NCI-H524 (cell line): ENCODE results near the gene TRAPPC12.
"Not testable (repeated sequence)": the region's sequence is repeated elsewhere in the genome, so short reads cannot be mapped to it uniquely, and the experiment has no call there.

Source experiments
- DNase-seq, 2 experiments: peaks; one replicate each; lab custom pipeline; 2025; lab: John Stamatoyannopoulos, UW

Gene TRAPPC12

DNA sequence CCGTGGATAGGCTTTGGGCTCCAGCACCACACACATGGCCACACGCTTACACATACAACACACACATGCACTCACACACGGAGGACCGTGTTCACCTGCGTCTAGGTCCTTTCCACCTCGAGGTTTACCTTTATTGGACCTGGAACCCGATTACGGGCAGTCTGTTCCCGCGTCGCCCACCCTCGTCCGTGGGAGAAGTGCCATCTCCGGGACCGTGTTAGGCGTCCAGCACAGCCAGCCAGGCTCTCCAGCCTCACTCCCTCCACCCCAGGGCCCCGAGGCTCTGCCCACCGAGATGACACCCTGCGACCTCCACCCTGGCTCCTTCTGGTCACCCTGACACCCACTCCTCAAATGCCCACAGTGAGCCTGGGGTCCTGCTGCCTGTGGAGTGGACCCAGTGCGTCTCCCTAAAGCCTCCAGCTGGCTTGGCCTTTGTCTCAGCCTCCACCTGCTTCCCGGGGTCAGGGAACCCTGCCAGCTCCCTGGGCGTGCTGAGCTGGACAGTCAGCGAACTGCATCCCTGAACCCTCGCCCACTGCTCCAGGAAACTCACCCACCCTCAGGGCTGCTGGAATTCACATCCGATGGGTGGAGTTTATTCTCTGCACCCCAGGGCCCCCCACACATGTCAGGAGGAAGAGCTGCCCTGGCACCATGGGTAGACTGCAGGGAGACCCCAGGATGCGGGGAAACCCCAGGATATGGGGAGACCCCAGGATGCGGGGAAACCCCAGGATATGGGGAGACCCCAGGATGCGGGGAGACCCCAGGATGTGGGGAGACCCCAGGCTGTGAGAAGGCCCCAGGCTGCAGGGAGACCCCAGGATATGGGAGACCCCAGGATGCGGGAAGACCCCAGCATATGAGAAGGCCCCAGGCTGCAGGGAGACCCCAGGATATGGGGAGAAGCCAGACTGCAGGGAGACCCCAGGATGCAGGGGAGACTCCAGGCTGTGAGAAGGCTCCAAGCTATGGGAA is 106.8 kb downstream of the TRAPPC12 start:
- DNase-seq: no peak

DNA sequence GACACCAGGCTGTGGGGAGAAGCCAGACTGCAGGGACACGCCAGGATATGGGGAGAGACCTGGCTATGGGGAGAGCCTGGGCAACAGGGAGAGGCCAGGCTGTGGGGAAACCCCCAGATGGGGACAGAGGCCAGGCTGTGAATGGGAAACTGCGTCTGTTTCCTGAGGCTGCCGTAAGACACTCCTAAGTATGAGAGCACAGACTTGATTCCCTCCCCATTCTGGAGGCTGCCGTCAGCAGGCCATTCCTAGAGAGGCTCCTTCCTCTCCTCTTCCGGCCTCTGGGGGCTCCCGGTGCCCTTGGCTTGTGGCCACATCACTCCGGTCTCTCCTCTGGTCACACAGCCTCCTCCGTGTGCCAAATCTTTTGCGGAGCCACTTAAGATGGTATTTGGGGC is 107.5 kb downstream of the TRAPPC12 start:
- DNase-seq: no peak

DNA sequence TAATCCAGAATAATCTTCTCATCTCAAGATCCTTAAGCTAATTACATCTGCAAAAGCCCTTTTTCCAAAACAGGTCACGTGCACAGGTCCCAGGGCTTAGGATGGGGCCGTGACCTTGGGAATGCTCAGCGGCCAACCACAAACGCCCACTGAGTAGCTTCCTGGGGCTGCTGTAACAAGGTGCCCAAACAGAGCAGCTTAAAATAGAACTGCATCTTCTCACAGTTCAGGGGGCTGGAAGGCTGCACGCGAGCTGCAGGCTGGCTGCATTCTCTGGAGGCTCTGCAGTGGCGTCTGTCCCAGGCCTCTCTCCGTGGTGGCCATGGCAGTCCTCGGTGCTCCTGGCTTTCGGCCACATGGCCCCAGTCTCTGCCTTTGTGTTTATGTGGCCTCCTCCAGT is 107.9 kb downstream of the TRAPPC12 start:
- no peak for DNase-seq

DNA sequence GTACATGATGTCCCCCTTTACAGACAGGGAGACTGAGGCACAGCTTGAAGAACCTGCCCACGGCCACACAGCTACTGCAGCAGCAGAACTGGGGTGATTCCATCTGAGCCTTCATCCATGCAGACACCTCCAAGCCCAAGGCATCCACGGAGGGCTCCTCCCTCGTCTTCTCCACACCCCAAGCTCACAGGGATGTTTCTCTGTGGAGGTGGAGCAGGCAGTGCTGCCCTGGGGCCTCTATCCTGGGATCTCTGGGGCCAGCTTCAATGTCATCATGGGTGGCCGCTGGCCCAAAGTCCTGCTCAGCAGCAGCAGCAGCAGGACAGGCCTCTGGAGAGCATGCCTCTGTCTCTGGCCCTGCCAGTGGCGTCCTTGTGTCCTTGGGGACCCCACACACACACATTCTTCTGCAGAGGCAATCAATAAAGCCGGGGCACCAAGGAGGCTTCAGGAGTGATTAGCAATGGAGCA is 108.6 kb downstream of the TRAPPC12 start:
- DNase-seq: no peak

DNA sequence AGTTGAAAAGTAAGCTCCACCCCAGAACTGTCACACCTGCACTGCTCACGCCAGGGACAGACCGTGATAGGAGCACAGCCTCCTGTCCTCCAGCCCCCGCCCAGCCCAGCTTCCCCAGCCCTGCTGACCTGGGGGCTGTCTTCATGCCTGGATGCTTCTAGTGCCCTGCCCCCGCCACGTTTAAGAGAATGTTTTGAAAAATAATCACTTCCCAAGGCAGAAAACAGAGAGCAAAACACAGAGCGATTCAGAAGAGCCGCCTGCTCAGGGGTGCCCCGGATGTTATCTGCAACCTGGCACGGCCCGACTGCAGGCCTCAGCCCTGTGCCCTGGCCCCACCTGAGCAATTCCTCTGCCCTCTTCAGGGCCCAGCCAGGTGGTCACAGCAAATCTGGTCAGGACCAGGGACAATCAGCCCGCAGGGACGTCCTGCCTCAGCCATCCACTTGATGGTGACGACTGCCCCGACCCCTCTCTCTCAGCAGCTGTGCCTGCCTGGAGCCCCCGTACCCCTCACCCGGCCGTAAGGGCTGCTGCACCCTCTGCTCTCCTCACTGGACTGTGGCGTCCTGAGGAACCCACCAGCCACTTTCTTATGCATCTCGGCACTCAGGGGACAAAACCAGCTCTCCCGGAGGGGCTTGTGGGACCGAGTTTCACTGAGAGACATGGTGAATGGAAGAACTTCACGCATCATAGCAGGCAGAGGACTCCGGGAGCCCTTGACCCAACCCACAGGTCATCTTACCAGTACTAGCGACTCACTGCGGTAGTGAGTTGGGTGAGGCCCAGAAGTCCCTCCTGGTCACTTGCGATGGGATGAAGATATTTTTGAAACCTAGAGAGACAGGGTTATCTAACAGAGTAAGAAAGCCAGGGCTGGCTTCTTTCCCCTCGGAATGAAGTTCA is 109.6 kb downstream of the TRAPPC12 start:
- no peak for DNase-seq

DNA sequence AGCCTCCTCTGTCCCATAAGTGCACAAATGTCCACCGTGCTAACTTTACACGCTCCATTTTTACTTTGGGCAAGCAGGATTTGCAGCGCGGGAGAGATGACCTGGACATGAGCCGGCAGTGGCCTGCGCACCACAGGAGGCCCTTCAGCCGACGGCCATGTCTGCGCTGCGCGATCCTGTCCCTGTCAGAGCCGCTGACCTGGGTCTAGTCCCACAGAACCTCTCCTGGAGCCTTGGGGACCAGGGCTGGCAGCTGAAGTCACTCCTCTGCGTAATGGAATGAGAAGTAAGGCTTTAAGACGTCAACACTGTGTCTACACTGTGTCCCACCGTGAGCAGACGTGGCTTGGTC is 110.2 kb downstream of the TRAPPC12 start:
- no peak for DNase-seq

DNA sequence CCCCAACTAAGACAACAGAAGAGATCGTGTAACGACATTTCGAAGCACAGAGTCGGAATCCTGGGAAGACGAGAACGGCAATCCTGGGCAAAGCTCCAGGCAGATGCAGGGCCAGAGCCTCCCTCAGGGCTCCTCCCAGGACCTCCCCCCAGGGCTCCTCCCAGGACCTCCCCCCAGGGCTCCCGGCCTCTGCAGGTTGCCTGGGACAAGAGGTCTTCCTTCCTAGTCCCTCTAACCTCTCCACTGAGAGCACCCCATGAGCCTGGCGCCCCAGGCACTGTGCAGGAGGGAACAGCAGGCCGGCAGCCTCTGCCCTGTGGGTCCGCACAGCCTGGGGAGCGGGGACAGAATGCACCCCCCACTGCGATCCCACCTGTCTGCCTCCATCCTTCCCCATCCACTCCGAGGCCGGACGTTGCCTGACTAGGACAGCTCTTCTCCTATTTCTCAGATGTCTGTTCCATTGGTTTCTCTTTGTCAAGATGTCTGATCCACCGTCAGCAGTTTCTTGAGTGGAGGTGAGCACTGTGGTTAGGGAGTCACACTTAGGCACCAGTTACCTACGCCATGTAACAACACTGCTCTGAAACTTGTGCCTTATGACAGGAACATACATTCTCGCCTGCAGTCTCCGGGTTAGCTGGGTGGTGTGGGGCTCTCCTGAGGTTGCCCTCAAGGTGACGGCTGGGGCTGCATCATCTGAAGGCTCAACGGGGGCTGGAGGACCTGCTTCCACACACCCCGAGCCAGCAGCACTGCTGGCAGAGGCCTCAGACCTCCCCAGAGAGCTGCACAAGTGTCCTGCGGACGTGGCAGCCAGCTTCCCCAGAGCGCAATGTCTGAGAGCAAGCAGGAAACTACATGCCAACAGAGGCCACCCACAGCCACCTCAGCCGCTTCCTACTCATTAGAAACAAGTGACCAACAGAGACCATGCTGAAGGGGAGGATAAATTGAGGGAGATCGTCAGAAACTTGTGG is 111.0 kb downstream of the TRAPPC12 start:
- DNase-seq: no peak

DNA sequence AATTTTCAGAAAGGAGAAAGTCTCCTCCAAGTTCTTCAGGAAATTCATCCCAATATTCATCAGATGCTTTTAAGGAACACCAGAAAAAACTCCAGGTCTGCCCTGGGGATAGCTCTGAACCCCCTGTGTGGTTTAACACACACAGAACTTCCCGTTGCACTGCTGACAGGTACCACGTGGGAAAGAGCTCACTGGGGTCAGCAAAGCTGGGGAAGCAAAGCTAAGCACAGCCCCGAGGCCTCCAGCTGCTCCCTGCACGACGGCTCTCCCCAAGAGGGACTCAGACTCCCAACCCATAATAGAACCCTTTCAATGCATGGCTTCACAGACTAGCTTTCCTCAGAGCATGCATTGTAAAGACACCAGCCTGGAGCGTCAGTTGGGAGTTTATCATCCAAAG is 111.8 kb downstream of the TRAPPC12 start:
- no peak for DNase-seq

DNA sequence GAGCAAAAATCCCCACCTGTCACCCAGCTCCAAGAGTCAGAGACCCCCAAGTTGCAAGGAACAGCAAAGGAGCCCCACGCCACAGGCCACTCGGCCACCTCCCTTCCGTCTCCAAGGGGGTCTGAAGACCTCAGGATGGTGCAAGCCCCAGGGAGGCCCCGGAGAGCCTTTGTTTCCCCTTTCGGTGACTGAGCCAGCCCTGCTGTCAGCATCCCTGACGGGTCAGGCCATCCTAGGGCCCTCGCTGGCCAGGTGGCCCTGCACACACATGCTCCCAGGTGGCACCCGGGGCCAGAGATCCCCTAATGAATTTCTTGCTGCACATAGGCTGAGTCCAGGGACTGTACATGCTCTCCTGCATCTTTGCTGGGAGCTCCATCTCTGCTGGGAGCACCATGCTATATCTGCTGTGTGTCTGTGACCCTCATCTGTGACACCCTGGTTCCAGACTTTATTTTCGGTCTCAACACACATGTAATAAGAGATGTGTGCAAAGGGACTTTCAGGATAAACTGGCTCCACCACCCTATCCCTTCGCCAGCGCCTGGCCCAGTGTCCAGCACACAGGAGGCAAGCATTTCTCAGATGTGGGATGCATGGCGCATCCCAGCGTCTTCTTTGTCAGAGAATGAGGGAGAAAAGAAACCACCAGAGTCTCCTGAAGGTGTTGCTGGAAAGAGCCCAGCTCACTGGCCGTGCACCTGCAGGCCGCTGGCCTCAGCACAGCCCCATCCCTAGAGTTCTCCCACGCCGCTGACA is 112.4 kb downstream of the TRAPPC12 start:
- no peak for DNase-seq

DNA sequence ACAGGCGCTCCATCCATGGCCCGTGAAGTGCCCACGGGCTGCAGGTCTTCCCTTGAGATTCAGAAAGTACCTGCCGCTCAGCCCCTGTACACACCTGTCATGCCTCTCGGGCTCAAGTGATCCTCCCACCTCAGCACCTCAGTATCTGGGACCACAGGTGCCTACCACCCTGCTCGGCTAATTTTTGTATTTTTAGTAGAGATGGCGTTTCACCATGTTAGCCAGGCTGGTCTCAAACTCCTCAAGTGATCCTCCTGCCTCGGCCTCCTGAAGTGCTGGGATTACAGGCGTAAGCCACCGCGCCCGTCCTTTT is 112.9 kb downstream of the TRAPPC12 start:
- not testable (repeated sequence) for DNase-seq

DNA sequence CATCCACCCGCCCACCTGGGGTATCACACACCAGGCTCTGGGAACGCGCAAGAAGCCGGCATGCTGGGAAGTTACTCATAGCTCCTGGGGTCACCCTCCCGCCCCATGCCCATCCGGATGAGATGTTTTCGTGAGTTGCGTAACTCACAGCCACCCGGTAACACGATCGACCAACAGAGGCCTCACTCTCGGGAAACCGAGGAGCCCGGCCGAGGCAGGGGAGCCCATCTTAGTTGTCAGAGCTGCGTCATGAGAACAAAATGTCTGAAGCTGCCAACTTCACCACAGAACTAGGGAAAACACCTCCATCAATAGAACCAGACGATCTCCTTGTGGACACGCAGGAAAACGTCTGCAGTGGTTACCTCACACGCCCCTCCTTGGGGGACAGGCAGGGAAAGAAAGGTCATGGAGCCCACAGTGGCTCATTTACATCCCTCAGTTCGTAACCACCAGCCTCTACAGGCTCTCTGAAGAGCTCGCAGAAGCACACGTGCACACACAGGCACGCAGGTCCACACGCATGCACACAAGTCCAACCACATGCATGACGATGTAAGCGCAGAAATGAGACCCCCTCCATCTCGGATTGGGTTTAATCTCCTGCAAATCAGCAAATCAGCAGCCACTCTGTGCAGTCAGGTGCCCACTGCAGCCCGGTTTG is 113.6 kb downstream of the TRAPPC12 start:
- no peak for DNase-seq

DNA sequence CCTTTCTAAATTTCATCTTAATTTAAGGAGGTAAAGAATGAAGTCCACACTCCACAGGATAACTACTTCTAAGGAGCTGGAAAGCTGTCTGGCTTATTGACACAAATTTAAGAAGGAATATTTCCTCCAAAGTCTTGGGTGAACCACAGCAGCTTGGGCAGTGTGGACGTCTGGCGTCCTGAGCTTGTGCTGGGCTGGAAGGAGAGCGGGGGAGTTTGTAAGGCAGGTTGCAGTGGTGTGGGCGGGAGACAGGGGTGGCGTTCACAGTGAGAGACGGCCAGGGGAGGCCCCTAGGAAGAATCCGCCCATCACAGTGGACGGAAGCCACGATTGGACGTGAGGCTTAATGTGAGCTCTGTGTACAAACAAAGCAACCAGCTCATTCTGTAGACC is 114.1 kb downstream of the TRAPPC12 start:
- no peak for DNase-seq

DNA sequence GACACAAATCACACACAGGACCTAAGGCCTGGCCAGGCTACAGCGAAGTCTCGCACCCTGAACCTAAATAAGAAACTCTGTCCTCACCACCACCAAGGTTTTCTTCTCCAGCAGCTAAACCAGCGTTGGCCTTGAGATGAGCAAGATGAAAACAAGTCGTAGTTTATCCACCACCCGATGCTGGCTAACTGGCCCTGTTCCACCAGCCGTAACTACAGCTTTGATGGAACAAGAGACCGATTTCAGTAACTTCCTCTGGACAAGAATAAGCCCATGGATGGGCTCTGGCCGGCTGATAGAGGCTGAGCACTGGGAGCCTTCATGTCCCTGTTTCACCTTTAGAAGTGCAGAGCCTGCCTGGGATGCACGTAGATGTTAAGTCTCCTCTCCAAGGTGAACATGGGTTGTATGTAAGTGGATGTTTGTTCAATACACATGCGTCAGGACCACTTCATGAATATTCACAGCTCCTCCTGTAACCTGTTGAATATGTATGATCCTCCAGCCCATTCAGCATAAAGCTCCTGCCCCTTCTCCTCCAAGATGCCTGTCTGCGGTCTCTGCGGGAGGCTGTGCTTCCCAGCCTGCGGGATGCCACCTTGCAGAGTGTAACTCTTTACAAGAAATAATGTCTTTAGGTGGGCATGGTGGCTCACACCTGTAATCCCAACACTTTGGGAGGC is 115.6 kb downstream of the TRAPPC12 start:
- no peak for DNase-seq

DNA sequence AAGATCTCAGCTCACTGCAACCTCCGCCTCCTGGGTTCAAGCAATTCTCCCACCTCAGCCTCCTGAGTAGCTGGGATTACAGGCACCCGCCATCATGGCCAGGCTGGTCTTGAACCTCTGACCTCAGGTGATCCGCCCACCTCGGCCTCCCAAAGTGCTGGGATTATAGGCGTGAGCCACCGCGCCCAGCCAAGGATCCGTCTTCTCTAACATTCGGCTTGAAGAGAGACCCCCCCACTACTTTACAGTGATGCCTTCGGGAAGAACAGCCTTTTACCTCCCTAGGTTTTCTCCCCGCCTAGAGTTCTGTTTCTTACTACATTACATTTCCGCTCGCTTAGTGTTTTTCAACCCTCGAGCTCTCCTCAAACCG is 117.2 kb downstream of the TRAPPC12 start:
- DNase-seq: not testable (repeated sequence)

DNA sequence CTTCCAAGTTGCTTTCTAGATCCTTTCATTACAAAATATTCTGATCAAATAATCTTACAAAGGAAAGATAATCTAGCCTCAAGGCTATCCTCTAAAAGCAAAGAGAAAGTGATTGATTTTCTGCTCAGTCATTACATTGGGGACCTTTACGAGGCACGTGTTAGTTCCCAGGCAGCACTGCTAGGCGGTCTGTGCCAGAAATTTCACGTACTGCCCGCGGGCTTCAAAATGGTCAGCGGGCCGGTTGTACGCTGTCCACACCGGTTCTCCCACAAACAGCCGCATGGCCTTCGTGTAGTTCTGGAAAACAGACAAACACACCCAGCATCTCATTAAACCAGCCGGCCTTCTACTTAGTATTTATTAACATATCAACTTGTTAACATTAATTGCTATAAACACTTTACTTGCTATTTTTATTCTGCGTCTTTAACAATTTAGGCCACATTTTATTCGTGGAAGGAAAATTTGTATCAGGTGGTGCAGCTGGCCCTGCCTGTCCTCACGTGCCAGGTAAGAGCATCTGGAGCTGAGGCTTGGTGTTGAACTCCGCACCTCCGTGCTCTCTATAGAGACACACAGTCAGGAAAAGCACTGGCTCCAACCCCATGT is 119.4 kb downstream of the TRAPPC12 start:
- DNase-seq: no peak

DNA sequence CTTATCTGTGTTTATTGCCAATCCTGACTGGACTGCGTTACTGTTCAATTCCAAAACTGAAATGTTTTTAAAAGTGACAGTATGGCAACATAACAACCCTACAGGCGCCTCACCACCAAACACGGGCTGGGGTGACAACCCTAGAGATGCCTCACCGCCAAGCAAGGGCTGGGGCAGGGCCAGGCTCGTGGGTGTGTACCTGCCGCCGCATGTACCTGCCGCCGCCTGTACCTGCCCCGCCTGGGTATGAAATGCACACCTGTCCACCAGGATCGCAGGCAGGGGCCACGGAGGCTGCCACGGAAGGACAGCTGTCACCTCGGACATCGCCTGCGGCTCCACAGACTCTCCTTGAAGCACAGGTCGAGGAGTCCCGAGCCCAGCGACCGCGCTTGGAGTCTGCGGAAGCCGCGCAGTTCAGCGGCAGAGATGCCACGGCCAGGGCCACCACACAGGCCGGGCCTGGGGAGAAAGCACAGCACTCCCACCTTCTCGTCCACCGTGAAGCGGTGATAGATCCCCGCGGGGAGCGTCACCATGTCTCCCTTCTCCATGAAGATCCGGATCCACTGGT is 120.9 kb downstream of the TRAPPC12 start:
- no peak for DNase-seq

DNA sequence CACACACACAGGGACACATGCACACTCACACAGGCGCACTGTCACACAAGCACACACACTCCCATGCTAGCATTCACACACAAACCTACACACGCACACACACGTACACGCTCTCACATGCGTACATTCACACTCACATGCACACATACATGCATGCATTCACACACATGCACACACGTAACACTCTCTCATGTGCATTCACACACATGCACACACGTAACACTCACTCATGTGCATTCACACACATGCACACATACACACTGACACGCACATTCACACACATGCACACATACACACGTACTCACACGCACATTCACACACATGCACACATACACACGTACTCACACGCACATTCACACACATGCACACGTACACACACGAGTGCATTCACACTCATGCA is 123.6 kb downstream of the TRAPPC12 start:
- no peak for DNase-seq

DNA sequence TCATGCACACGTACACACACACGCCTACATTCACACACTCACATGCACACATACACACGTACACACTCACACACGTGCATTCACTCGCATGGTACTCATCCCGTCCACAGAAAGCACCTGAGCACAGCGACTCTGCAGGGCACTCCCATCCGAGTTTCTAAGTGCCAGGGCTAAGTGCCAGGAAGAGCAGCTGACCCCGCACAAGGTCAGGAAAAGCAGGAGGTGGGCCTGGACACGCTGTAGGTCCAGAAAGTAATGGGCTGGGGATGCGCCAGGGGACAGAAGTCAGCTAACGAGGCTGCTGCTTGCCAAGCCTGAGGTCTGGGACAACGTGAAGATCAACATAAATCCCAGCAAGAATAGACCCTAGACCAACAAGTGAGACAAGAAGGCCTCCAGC is 124.0 kb downstream of the TRAPPC12 start:
- no peak for DNase-seq

DNA sequence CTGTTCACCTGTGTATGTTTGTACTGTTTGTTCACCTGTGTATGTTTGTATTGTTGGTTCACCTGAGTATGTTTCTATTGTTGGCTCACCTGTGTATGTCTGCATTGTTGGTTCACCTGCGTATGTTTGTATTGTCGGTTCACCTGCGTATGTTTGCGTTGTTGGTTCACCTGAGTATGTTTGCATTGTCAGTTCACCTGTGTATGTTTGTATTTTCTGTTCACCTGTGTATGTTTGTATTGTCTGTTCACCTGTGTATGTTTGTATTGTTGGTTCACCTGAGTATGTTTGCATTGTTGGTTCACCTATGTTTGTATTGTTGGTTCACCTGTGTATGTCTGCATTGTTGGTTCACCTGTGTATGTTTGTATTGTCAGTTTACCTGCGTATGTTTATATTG is 125.2 kb downstream of the TRAPPC12 start:
- no peak for DNase-seq
